ENCODE measurements around the gene NOS1AP.

The NOS1AP gene

GRCh38 chr1:162381941-162382750 lies 312.7 kb downstream of the NOS1AP start:
- DNase-seq, result no peak

GRCh38 chr1:162383091-162383490 lies 313.6 kb downstream of the NOS1AP start:
- no peak for DNase-seq

GRCh38 chr1:162383516-162383915 lies 314.0 kb downstream of the NOS1AP start:
- no peak for DNase-seq

- DNase-seq, result no peak
These were observed 314.6 kb downstream of the NOS1AP start for GRCh38 chr1:162384116-162384515.

GRCh38 chr1:162384601-162385279 lies 315.2 kb downstream of the NOS1AP start:
- no peak for DNase-seq

GRCh38 chr1:162385280-162385623 lies 315.8 kb downstream of the NOS1AP start:
- no peak for DNase-seq

- no peak for DNase-seq
These were observed 316.2 kb downstream of the NOS1AP start for GRCh38 chr1:162385702-162386101.

GRCh38 chr1:162386292-162387225 lies 317.1 kb downstream of the NOS1AP start:
- no peak for DNase-seq

- DNase-seq, result no peak
These were observed 318.0 kb downstream of the NOS1AP start for GRCh38 chr1:162387226-162388082.

GRCh38 chr1:162388083-162388594 lies 318.6 kb downstream of the NOS1AP start:
- no peak for DNase-seq

- DNase-seq, result no peak
These were observed 319.1 kb downstream of the NOS1AP start for GRCh38 chr1:162388615-162389014.

GRCh38 chr1:162389021-162389818 lies 319.7 kb downstream of the NOS1AP start:
- no peak for DNase-seq

- no peak for DNase-seq
These were observed 320.5 kb downstream of the NOS1AP start for GRCh38 chr1:162389971-162390370.

GRCh38 chr1:162390396-162391185 lies 321.1 kb downstream of the NOS1AP start:
- no peak for DNase-seq

GRCh38 chr1:162391790-162392563 lies 322.5 kb downstream of the NOS1AP start:
- peak in 13 of 58 donors; percentile 0 to 38 (median 7) for DNase-seq

- DNase-seq, result no peak
These were observed 326.9 kb downstream of the NOS1AP start for GRCh38 chr1:162396201-162396906.

GRCh38 chr1:162397039-162397448 lies 327.6 kb downstream of the NOS1AP start:
- no peak for DNase-seq
